PFSK-1 (cell line): ENCODE measurements around the gene DIAPH2.

Source experiments
- FOXP2 ChIP-seq: optimal IDR thresholded peaks from 2 replicates; pipeline ENCODE3; 2011; ENCODE audit warnings: borderline replicate concordance, control low read depth, inconsistent platforms; ENCODE audit not compliant: insufficient read depth; ENCODE audit errors: extremely low read length, extremely low read depth
- POLR2AphosphoS5 ChIP-seq: IDR thresholded peaks from 2 replicates; pipeline ENCODE4 v1.6.1; 2012; ENCODE audit warnings: low read depth, mild to moderate bottlenecking, control low read depth, low read length, moderate library complexity
- SIN3A ChIP-seq: IDR thresholded peaks from 2 replicates; pipeline ENCODE4 v1.6.1; 2012; ENCODE audit warnings: mild to moderate bottlenecking, low read length, moderate library complexity, borderline replicate concordance; ENCODE audit not compliant: insufficient read depth
- TAF1 ChIP-seq: IDR thresholded peaks from 2 replicates; pipeline ENCODE4 v1.6.1; 2012; ENCODE audit warnings: low read length, control low read depth, borderline replicate concordance; ENCODE audit not compliant: insufficient read depth
- TF ChIP-seq, protein P1 (sequence below), 2 experiments: IDR thresholded peaks; 2 replicates each; pipeline versions ENCODE4 v1.6.1 to v1.8.0; 2011 to 2012; ENCODE audit warnings: low read depth in 2 of 2, low read length in 2 of 2, control low read depth in 1 of 2, inconsistent platforms in 1 of 2, mild to moderate bottlenecking in 1 of 2, moderate library complexity in 1 of 2; ENCODE audit not compliant: insufficient read depth in 1 of 2

Gene DIAPH2

DNA sequence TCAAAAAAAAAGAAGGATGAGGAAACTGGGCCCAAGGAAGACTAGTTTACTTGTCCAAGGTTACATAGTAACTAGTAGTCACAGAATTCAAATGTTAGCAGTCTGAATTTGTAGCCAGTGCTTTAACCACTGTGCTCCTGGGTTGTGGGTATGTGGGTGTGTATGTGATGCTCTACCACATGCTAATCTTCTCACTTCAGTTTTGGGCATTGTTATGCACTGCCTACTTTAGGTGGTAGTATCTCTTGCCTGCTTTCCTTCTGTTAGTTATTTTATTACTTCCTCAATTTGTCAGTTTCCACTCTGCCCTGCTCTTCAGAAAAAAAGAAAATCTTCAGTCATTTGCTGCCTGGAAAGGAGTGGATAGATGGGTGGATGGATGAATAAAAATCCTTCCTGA, 418.3 kb downstream of the DIAPH2 start:
- TF ChIP-seq TAF1: no peak
- TF ChIP-seq, protein P1, sequence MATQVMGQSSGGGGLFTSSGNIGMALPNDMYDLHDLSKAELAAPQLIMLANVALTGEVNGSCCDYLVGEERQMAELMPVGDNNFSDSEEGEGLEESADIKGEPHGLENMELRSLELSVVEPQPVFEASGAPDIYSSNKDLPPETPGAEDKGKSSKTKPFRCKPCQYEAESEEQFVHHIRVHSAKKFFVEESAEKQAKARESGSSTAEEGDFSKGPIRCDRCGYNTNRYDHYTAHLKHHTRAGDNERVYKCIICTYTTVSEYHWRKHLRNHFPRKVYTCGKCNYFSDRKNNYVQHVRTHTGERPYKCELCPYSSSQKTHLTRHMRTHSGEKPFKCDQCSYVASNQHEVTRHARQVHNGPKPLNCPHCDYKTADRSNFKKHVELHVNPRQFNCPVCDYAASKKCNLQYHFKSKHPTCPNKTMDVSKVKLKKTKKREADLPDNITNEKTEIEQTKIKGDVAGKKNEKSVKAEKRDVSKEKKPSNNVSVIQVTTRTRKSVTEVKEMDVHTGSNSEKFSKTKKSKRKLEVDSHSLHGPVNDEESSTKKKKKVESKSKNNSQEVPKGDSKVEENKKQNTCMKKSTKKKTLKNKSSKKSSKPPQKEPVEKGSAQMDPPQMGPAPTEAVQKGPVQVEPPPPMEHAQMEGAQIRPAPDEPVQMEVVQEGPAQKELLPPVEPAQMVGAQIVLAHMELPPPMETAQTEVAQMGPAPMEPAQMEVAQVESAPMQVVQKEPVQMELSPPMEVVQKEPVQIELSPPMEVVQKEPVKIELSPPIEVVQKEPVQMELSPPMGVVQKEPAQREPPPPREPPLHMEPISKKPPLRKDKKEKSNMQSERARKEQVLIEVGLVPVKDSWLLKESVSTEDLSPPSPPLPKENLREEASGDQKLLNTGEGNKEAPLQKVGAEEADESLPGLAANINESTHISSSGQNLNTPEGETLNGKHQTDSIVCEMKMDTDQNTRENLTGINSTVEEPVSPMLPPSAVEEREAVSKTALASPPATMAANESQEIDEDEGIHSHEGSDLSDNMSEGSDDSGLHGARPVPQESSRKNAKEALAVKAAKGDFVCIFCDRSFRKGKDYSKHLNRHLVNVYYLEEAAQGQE (IDR thresholded peaks at IDR 0.05; ENCODE audit: insufficient read depth in 1 of 2, low read depth in 2 of 2, low read length in 2 of 2): no peak
- no peak for TF ChIP-seq SIN3A
- TF ChIP-seq POLR2AphosphoS5: no peak
- TF ChIP-seq FOXP2: no peak

DNA sequence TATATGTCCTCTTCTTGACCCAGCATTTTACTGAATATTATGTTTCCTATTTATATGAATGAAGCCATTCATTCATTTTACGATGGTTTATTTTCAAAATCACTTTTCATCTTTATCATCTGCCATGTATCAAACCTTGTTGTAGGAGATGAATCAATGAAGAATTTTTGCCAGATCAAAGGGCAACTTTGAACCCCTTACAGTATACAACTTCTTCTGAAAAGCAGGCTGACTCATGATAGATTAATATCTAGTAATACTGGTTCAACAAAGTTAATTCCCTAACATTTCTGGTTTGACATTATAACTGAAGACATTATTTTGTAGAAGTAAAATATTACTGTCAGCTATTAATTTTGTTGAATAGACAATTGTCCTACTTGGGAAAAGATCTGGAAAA, 425.1 kb downstream of the DIAPH2 start:
- TF ChIP-seq FOXP2 (no peak), TAF1 (no peak), SIN3A (no peak), POLR2AphosphoS5 (no peak)
- TF ChIP-seq, protein P1 (IDR thresholded peaks at IDR 0.05; ENCODE audit: insufficient read depth in 1 of 2, low read depth in 2 of 2, low read length in 2 of 2): no peak

DNA sequence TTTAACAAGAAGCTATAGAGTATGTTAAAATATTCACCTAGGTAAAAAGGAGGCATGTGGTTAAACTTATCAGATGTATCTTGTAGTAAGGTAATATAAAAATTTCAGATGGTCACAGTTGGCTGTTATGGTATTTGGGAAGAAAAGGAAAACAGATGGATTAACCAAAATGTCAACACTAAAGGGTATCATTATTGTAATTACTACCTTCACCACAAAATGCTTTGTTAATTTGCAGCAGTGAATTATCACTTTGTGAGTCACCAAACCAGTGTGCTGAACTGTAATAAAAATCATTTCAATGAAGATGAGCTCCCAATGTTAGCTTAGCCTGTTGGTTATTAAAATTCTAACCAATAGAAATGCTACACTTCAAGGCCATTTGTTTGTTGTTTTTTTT, 432.9 kb downstream of the DIAPH2 start:
- TF ChIP-seq TAF1 (no peak), SIN3A (no peak), POLR2AphosphoS5 (no peak), FOXP2 (no peak)
- TF ChIP-seq, protein P1 (IDR thresholded peaks at IDR 0.05; ENCODE audit: insufficient read depth in 1 of 2, low read depth in 2 of 2, low read length in 2 of 2): no peak

DNA sequence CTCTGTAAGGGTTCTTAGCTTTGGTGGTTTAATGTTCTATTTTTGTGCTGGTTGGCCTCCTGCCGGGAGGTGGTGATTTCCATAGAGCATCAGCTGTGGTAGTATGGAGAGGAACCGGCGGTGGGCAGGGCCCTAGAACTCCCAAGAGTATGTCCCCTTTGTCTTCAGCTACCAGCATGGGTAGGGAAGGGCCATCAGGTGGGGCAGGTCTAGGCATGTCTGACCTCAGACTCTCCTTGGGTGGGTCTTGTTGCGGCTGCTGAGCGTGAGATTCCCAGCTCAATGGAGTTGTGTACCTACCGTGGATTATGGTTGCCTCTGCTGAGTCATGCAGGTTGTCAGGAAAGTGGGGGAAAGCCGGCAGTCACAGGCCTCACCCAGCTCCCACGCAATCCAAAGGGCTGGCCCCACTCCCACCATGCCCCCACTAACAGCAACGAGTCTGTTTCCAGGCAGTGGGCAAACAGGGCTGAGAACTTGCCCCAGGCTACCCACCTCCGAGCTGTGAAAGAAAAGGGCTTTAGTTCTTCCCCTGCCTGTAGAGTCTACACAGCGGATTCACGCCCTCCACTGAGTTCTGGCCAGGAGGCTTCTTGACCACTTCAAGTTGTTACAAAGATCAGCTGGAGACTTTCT, 434.9 kb downstream of the DIAPH2 start:
- TF ChIP-seq SIN3A: no peak
- TF ChIP-seq, protein P1 (IDR thresholded peaks at IDR 0.05; ENCODE audit: insufficient read depth in 1 of 2, low read depth in 2 of 2, low read length in 2 of 2): no peak
- no peak for TF ChIP-seq FOXP2
- TF ChIP-seq POLR2AphosphoS5: no peak
- no peak for TF ChIP-seq TAF1

DNA sequence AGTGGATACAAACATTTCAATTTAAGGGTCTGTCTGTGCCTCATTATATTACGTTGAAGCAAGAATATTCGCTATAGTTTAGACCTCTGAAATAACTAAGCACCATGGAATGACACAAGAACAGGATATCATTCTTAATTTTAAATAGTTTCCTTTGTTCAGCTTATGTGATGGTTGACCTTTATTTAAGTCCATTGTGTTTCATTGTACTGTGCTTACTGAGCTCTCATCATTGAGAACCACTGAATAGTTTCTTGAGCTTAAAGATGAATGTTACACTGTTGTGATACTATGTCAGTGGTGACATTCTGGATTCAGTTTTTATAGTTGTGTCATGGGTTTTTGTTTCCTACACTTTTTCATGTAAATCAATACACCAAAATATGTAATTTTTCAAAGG, 438.4 kb downstream of the DIAPH2 start:
- no peak for TF ChIP-seq POLR2AphosphoS5
- no peak for TF ChIP-seq TAF1
- TF ChIP-seq, protein P1 (IDR thresholded peaks at IDR 0.05; ENCODE audit: insufficient read depth in 1 of 2, low read depth in 2 of 2, low read length in 2 of 2): no peak
- TF ChIP-seq SIN3A: no peak
- TF ChIP-seq FOXP2: no peak
